Loucy (cell line): Measurements from ENCODE around the gene UBE2G1.

ENCODE experiments used
- H2AFZ ChIP-seq: fragments of 200-600 bp; sonication (generic); 2 replicates; pipeline ENCODE4 v1.6.0; 2016; ENCODE audit warnings: antibody characterized with exemption, mild to moderate bottlenecking, low read length, moderate library complexity
- H3F3A ChIP-seq: fragments of 200-600 bp; 2 replicates; pipeline ENCODE4 v1.6.0; 2016; ENCODE audit warnings: antibody characterized with exemption, low read depth, mild to moderate bottlenecking
- H3K27me3 ChIP-seq: fragments of 200-600 bp; sonication (generic); 2 replicates; pipeline ENCODE4 v1.6.1; 2014; ENCODE audit warnings: low read length, mild to moderate bottlenecking; ENCODE audit not compliant: insufficient read depth, poor library complexity, severe bottlenecking
- H3K36me3 ChIP-seq: fragments of 200-600 bp; sonication (generic); 2 replicates; pipeline ENCODE4 v1.6.1; 2016; ENCODE audit warnings: low read length; ENCODE audit not compliant: insufficient read depth
- H3K4me1 ChIP-seq: fragments of 200-600 bp; sonication (generic); 2 replicates; pipeline ENCODE4 v1.5.1; 2014; ENCODE audit warnings: low read length, mild to moderate bottlenecking; ENCODE audit not compliant: insufficient read depth, poor library complexity, severe bottlenecking
- H3K4me2 ChIP-seq: fragments of 200-600 bp; sonication (generic); 2 replicates; pipeline ENCODE4 v1.6.0; 2014; ENCODE audit warnings: antibody characterized with exemption, low read length, low read depth, mild to moderate bottlenecking; ENCODE audit not compliant: poor library complexity, severe bottlenecking
- H3K4me3 ChIP-seq: fragments of 200-600 bp; sonication (generic); 2 replicates; pipeline ENCODE4 v1.5.1; 2014; ENCODE audit warnings: low read length, mild to moderate bottlenecking, mixed read lengths; ENCODE audit not compliant: poor library complexity, severe bottlenecking
- H3K79me2 ChIP-seq: fragments of 200-600 bp; sonication (generic); 2 replicates; pipeline ENCODE4 v1.6.1; 2014; ENCODE audit warnings: low read length; ENCODE audit not compliant: insufficient read depth
- H3K9ac ChIP-seq: fragments of 200-600 bp; sonication (generic); 2 replicates; pipeline ENCODE4 v1.6.0; 2014; ENCODE audit warnings: mild to moderate bottlenecking, low read depth, low read length, moderate library complexity; ENCODE audit not compliant: poor library complexity, severe bottlenecking
- H3K9me2 ChIP-seq: fragments of 200-600 bp; sonication (generic); replicated peaks from 2 replicates; pipeline ENCODE4 v1.6.1; 2016; ENCODE audit warnings: low read depth, low read length, mixed read lengths
- H3K9me3 ChIP-seq: fragments of 200-600 bp; sonication (generic); 2 replicates; pipeline ENCODE4 v1.6.1; 2014; ENCODE audit warnings: mild to moderate bottlenecking, antibody characterized with exemption, low read length, low read depth; ENCODE audit not compliant: insufficient read depth
- H4K20me1 ChIP-seq: fragments of 200-600 bp; sonication (generic); 2 replicates; pipeline ENCODE4 v1.6.0; 2014; ENCODE audit warnings: antibody characterized with exemption, low read length, mild to moderate bottlenecking; ENCODE audit not compliant: insufficient read depth, poor library complexity, severe bottlenecking
- CTCF ChIP-seq: fragments of 200-600 bp; sonication (generic); conservative IDR thresholded peaks from 2 replicates; pipeline ENCODE4 v1.5.1; 2014; ENCODE audit warnings: mild to moderate bottlenecking, antibody characterized with exemption, low read length
- EZH2phosphoT487 ChIP-seq: fragments of 200-600 bp; IDR thresholded peaks from 2 replicates; pipeline ENCODE4 v1.6.1; 2018; ENCODE audit warnings: antibody characterized with exemption, mild to moderate bottlenecking, moderate library complexity, borderline replicate concordance

The UBE2G1 gene

GRCh38 chr17:4304417-4305027 lies 62.0 kb downstream of the UBE2G1 start:
- Histone ChIP-seq H3K4me2 (no peak overlapping the region), H3K4me3 (no peak overlapping the region), H3K4me1 (no peaks in the 10 kb centered on the region), H4K20me1 (peaks cover 50% of the 10 kb centered on the region), H2AFZ (no peak overlapping the region), H3K79me2 (peaks cover 75% of the 10 kb centered on the region), H3F3A (no peaks in the 10 kb centered on the region), H3K36me3 (peaks cover 70% of the 10 kb centered on the region; the same call in 1 of the 2 replicates), H3K9me3 (no peaks in the 10 kb centered on the region), H3K27me3 (no peaks in the 10 kb centered on the region), H3K9ac (no peak overlapping the region), H3K9me2 (no peaks in the 10 kb centered on the region)
- TF ChIP-seq EZH2phosphoT487 (no peak), CTCF (peak; percentile 84)

GRCh38 chr17:4301066-4301465 lies 65.4 kb downstream of the UBE2G1 start:
- H2AFZ ChIP-seq = no peak overlapping the region
- peaks cover 43% of the 10 kb centered on the region for H4K20me1 ChIP-seq
- H3K4me3 ChIP-seq = no peak overlapping the region
- no peaks in the 10 kb centered on the region for H3K9me3 ChIP-seq
- peaks cover 74% of the 10 kb centered on the region; the same call in 1 of the 2 replicates for H3K36me3 ChIP-seq
- no peaks in the 10 kb centered on the region for H3K9me2 ChIP-seq
- H3K4me2 ChIP-seq = no peak overlapping the region
- H3K4me1 ChIP-seq = no peaks in the 10 kb centered on the region
- H3K9ac ChIP-seq = no peak overlapping the region
- no peaks in the 10 kb centered on the region for H3K27me3 ChIP-seq
- TF ChIP-seq CTCF = no peak
- H3F3A ChIP-seq = no peaks in the 10 kb centered on the region
- H3K79me2 ChIP-seq = peaks cover 75% of the 10 kb centered on the region

GRCh38 chr17:4297351-4297750 lies 69.1 kb downstream of the UBE2G1 start:
- H3K4me3 ChIP-seq = no peak overlapping the region
- no peak overlapping the region for H2AFZ ChIP-seq
- H3K36me3 ChIP-seq = peaks cover 80% of the 10 kb centered on the region; the same call in 1 of the 2 replicates
- no peak overlapping the region for H3K4me2 ChIP-seq
- H3K27me3 ChIP-seq = no peaks in the 10 kb centered on the region
- no peak overlapping the region for H3K9ac ChIP-seq
- no peaks in the 10 kb centered on the region for H3K4me1 ChIP-seq
- H3K9me3 ChIP-seq = no peaks in the 10 kb centered on the region
- peaks cover 73% of the 10 kb centered on the region for H3K79me2 ChIP-seq
- TF ChIP-seq EZH2phosphoT487 (no peak), CTCF (no peak)
- no peaks in the 10 kb centered on the region for H3F3A ChIP-seq
- H3K9me2 ChIP-seq = no peaks in the 10 kb centered on the region
- H4K20me1 ChIP-seq = peaks cover 25% of the 10 kb centered on the region
